GM12872 (cell line): ENCODE measurements around the gene KLHL21.

Experiments
- CTCF ChIP-seq: IDR thresholded peaks from 3 replicates; pipeline ENCODE4 v1.5.1; 2011; ENCODE audit warnings: low read depth, mild to moderate bottlenecking, low read length, moderate library complexity; ENCODE audit not compliant: insufficient read depth

KLHL21 gene

DNA sequence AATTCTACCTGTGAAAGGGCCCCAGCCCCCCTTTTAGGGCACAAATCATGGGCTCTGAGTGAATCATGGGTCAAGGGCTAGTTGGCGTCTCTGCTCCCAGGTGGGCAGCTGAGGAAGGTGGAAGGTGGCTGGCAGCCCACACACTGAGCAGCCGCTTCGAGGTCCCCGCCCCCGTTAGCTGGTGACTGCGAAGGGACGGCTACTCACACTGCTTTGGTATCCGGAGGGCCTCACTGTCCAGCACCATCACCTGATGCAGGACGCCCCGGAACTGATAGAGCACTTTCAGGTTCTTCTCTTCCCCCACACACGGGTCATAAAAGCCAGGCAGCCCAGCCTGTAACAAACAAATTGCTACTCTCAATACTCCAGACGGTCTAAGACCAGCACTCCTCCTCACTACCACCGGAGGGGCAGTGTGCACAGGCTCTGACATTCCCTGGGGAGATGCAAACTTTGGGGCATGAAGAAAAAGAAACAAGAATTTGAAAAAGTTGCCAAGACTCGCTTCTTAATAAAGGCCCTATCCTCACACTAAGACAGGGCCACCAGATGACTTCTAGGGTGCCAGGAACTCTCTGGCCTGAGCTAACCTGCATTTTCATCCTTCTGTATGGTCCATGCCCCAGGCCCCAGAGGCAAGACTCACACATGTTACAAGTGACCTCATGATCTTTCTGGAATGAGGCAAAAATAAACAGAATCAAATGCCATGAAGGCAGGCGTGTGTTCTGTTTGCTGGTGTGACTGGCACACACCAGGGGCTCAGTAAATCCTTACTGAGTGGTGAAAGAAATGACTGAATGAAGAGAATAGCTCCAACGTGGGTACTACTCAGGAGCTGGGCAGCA is 33.5 kb upstream of the KLHL21 start:
- TF ChIP-seq CTCF = no peak

DNA sequence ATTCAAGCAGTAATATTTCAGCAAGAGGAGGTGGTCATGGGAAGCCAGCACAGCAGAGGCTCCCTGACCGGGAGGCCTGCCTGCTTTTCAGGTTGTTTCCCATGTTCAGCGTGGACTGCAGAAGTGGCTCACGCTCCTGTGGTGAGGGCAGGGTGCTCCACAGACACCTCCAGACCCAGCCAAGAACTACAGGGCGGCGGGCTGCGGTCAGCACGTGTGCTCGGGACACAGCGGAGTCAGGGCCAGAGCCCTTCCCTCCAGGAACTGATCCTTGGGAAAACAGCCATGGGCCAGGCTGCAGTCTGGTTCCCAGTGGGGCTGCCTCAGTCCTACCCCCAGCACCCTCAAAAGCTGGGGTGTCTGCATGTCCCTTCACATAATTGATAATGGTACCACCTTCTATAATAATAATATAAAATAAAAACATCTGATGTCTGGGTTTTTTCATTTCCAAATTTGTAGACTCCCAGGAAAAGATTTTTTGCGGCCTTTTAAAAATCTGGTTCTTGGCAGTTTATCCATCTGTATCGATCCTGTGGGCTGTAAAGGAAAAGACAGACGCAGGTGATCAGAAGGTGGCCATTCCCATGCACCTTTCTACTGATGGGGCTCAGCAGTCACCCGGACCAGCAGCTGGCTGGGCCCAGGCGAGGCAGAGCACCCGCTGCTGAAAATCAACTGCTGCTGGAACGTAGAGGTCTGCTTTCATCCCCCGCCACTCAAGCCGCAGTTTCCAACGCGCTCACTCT is 32.7 kb upstream of the KLHL21 start:
- no peak for TF ChIP-seq CTCF

DNA sequence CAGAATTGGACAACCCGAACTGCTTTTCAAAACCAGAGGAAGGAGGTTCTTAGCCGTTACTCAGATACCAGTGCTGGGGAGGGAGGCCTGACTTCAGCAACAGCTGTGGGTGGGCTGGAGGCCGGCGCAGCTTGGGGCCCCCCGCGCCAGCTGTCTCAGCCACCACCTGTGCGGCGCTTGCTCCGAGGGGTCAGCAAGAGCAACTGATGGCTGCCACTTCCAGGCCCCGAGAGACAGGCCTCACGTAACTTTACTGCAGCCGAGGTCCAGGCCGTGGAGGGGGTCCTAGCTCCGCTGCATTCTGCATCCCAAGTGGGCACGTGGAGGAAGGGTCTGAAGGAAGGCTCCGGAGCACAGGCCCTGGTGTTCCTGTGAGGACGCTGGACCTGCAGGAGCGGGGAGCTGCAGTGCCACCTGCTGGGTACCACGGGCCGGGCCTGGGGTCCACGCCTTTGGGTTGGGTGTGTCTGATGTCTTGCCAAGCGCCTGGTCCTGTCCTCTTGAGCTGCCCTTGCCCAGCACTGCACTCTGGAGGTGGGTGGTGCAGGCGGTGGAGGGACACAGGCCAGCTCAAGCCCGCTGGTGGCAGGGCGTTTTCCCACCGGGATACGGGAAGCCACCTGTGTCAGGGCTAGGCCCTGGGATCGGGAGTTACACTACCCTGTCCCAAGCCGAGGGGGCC is 31.8 kb upstream of the KLHL21 start:
- TF ChIP-seq CTCF = peak; percentile 55

- no peak for TF ChIP-seq CTCF
Measured at GRCh38 chr1:6632588-6633514, 30.2 kb upstream of the KLHL21 start.

DNA sequence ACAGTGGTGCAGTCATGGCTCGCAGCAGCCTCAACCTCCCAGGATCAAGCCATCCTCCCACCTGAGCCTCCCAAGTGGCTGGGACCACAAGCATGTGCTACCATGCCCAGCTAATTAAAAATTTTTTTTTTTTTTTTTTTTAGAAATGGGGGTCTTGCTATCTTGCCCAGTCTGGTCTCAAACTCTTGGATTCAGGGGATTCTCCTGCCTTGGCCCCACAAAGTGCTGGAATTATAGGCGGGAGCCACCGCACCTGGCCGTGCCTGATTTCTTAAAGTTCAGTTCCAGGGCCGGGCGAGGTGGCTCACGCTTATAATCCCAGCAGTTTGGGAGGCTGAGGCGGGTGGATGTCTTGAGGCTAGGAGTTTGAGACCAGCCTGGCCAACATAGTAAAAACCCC is 28.4 kb upstream of the KLHL21 start:
- TF ChIP-seq CTCF = no peak

GRCh38 chr1:6630027-6630426 is 27.4 kb upstream of the KLHL21 start:
- TF ChIP-seq CTCF = no peak
